H9 (cell line): ENCODE results near the gene ADAMTS2. TPM values are rescaled to one million over a fixed set of nuclear protein-coding genes. Genes with fewer than 3 reads are reported as not detected.
A peak's percentile ranks its signal among the peaks of the same experiment; 100 is the strongest.

Source experiments
- DNase-seq: peaks from one replicate; pipeline ENCODE4 v3.0.0-alpha.2; 2017
- H2AFZ ChIP-seq: one replicate; pipeline ENCODE4 v1.6.1; 2013; ENCODE audit warnings: mild to moderate bottlenecking, low read length, control low read depth, moderate library complexity
- H2AK5ac ChIP-seq: 2 replicates; pipeline ENCODE4 v1.6.1; 2013; ENCODE audit warnings: low read length, control low read depth, mixed read lengths; ENCODE audit not compliant: insufficient read length
- H2BK120ac ChIP-seq: one replicate; pipeline ENCODE4 v1.6.1; 2013; ENCODE audit warnings: low read depth, mild to moderate bottlenecking, low read length, control low read depth, inconsistent platforms; ENCODE audit not compliant: poor library complexity, severe bottlenecking
- H2BK12ac ChIP-seq: 2 replicates; pipeline ENCODE4 v1.6.1; 2013; ENCODE audit warnings: low read length, control low read depth, mixed read lengths, low read depth; ENCODE audit not compliant: insufficient read length
- H2BK15ac ChIP-seq: 2 replicates; pipeline ENCODE4 v1.6.1; 2013; ENCODE audit warnings: low read depth, low read length, control low read depth
- H2BK20ac ChIP-seq: one replicate; pipeline ENCODE4 v1.6.1; 2013; ENCODE audit warnings: low read depth, mild to moderate bottlenecking, low read length, control low read depth, inconsistent platforms; ENCODE audit not compliant: poor library complexity, severe bottlenecking
- H2BK5ac ChIP-seq: 2 replicates; pipeline ENCODE4 v1.6.1; 2013; ENCODE audit warnings: low read length, control low read depth, mixed read lengths; ENCODE audit not compliant: insufficient read length
- H3K14ac ChIP-seq: 2 replicates; pipeline ENCODE4 v1.6.1; 2013; ENCODE audit warnings: low read length, control low read depth; ENCODE audit not compliant: insufficient read depth
- H3K18ac ChIP-seq: 2 replicates; pipeline ENCODE4 v1.6.1; 2013; ENCODE audit warnings: low read depth, mild to moderate bottlenecking, mixed read lengths, low read length, control low read depth; ENCODE audit not compliant: insufficient read length
- H3K23ac ChIP-seq: 2 replicates; pipeline ENCODE4 v1.6.1; 2013; ENCODE audit warnings: low read length, control low read depth, mixed read lengths, low read depth; ENCODE audit not compliant: insufficient read length
- H3K23me2 ChIP-seq: 2 replicates; pipeline ENCODE4 v1.6.1; 2013; ENCODE audit warnings: low read depth, mild to moderate bottlenecking, mixed read lengths, low read length, control low read depth; ENCODE audit not compliant: insufficient read length, poor library complexity, severe bottlenecking
- H3K27ac ChIP-seq: 2 replicates; pipeline ENCODE4 v1.5.1; 2013; ENCODE audit warnings: low read length, control low read depth, mixed read lengths, low read depth; ENCODE audit not compliant: insufficient read length
- H3K27me3 ChIP-seq: 2 replicates; pipeline ENCODE4 v1.6.1; 2013; ENCODE audit warnings: low read length, control low read depth, inconsistent platforms; ENCODE audit not compliant: insufficient read depth
- H3K4ac ChIP-seq: 2 replicates; pipeline ENCODE4 v1.6.1; 2013; ENCODE audit warnings: low read depth, mild to moderate bottlenecking, control low read depth, inconsistent platforms, low read length, moderate library complexity
- H3K4me1 ChIP-seq: 2 replicates; pipeline ENCODE4 v1.6.1; 2013; ENCODE audit warnings: low read length, control low read depth, inconsistent platforms; ENCODE audit not compliant: insufficient read depth
- H3K4me2 ChIP-seq: 2 replicates; pipeline ENCODE4 v1.6.1; 2013; ENCODE audit warnings: low read length, control low read depth, mixed read lengths; ENCODE audit not compliant: insufficient read length, insufficient read depth
- H3K56ac ChIP-seq: 2 replicates; pipeline ENCODE4 v1.6.1; 2013; ENCODE audit warnings: low read depth, mild to moderate bottlenecking, mixed read lengths, low read length, control low read depth; ENCODE audit not compliant: insufficient read length
- H3K79me1 ChIP-seq: 2 replicates; pipeline ENCODE4 v1.6.1; 2013; ENCODE audit warnings: low read depth, mild to moderate bottlenecking, moderate library complexity, low read length, control low read depth, inconsistent platforms; ENCODE audit not compliant: insufficient read depth, poor library complexity, severe bottlenecking
- H3K79me2 ChIP-seq: 2 replicates; pipeline ENCODE4 v1.6.1; 2013; ENCODE audit warnings: low read length, control low read depth, inconsistent platforms; ENCODE audit not compliant: insufficient read depth
- H3K9ac ChIP-seq: 2 replicates; pipeline ENCODE4 v1.6.1; 2013; ENCODE audit warnings: low read length, control low read depth, mixed read lengths; ENCODE audit not compliant: insufficient read length; ENCODE audit errors: extremely low read depth
- H3K9me3 ChIP-seq: one replicate; pipeline ENCODE4 v1.6.1; 2013; ENCODE audit warnings: low read depth, low read length, inconsistent platforms; ENCODE audit not compliant: control insufficient read depth
- H3T11ph ChIP-seq: one replicate; pipeline ENCODE4 v1.6.1; 2013; ENCODE audit warnings: mild to moderate bottlenecking, low read length, control low read depth, inconsistent platforms
- H4K20me1 ChIP-seq: one replicate; pipeline ENCODE4 v1.6.1; 2013; ENCODE audit not compliant: control insufficient read depth, insufficient read length, insufficient read depth
- H4K5ac ChIP-seq: 2 replicates; pipeline ENCODE4 v1.6.1; 2013; ENCODE audit warnings: low read depth, mild to moderate bottlenecking, mixed read lengths, low read length, control low read depth; ENCODE audit not compliant: insufficient read length
- H4K8ac ChIP-seq: replicated peaks from 2 replicates; pipeline ENCODE4 v1.6.1; 2013; ENCODE audit warnings: low read length, control low read depth, mixed read lengths, low read depth; ENCODE audit not compliant: insufficient read length
- H4K91ac ChIP-seq: 2 replicates; pipeline ENCODE4 v1.6.1; 2013; ENCODE audit warnings: low read depth, mild to moderate bottlenecking, moderate library complexity, mixed read lengths, low read length, control low read depth; ENCODE audit not compliant: insufficient read length
- H3K27ac Mint-ChIP-seq, 3 experiments: 2 replicates in 2 of 3; 3 replicates in 1 of 3; pipeline ENCODE4 v1.8.0; 2020 to 2021; ENCODE audit warnings: mixed read lengths in 3 of 3, mild to moderate bottlenecking in 1 of 3, moderate library complexity in 1 of 3
- H3K27me3 Mint-ChIP-seq: 2 replicates; pipeline ENCODE4 v1.8.0; 2021; ENCODE audit warnings: low read depth, mild to moderate bottlenecking, moderate library complexity, mixed read lengths
- H3K36me3 Mint-ChIP-seq, 3 experiments: 2 replicates in 2 of 3; 3 replicates in 1 of 3; pipeline ENCODE4 v1.8.0; 2020 to 2021; ENCODE audit warnings: low read depth in 3 of 3, mixed read lengths in 3 of 3; ENCODE audit not compliant: insufficient read depth in 1 of 3
- H3K4me1 Mint-ChIP-seq, 2 experiments: 2 replicates each; pipeline ENCODE4 v1.8.0; 2020; ENCODE audit warnings: mixed read lengths in 2 of 2
- H3K4me3 Mint-ChIP-seq, 2 experiments: 2 replicates in 1 of 2; 3 replicates in 1 of 2; pipeline ENCODE4 v1.8.0; 2020 to 2021; ENCODE audit warnings: mild to moderate bottlenecking in 2 of 2, mixed read lengths in 2 of 2, moderate library complexity in 1 of 2
- H3K9me3 Mint-ChIP-seq, 2 experiments: 2 replicates in 1 of 2; 3 replicates in 1 of 2; pipeline ENCODE4 v1.8.0; 2020; ENCODE audit warnings: mild to moderate bottlenecking in 2 of 2, mixed read lengths in 2 of 2, moderate library complexity in 1 of 2
- CTCF ChIP-seq: fragments of 200-600 bp; sonication (generic); conservative IDR thresholded peaks from 3 replicates; pipeline ENCODE4 v1.8.0; 2021; ENCODE audit warnings: antibody characterized with exemption, mild to moderate bottlenecking
- WGBS: extraction: QIAGEN DNeasy Blood & Tissue Kit; methylation state at CpG from one replicate; pipeline ENCODE4 v1.1.7; 2013; ENCODE audit warnings: missing lambda C conversion rate, low lambda C conversion rate, mixed read lengths; ENCODE audit not compliant: insufficient read length; ENCODE audit errors: extremely low coverage; 5-methylcytosine and 5-hydroxymethylcytosine counted together
- total RNA-seq: library from RNA; stranded (reverse); gene quantifications from 2 replicates; pipeline ENCODE4 v1.2.1, GENCODE V29; 2021

Gene ADAMTS2
- total RNA-seq, 1 experiment from 2014 or later, result 5.4 TPM

- Mint-ChIP-seq H3K27me3 (peaks cover 2% of the 10 kb centered on the region; the same call in 1 of the 2 replicates), H3K36me3 (0 out of 7 replicates have a peak, but pooled peaks cover 0 to 8% (median 2%) of the 10 kb centered on the region in 3 experiments), H3K4me1 (0 out of 4 replicates have a peak, but pooled peaks cover 0 to 5% of the 10 kb centered on the region in 2 experiments), H3K27ac (peak overlapping the region in 1 of 3 experiments; percentile 40; a peak in 2 of 7 replicates), H3K4me3 (no peak overlapping the region), H3K9me3 (peaks cover 14 to 15% of the 10 kb centered on the region in 2 experiments; a peak in 4 of 5 replicates)
- Histone ChIP-seq H3K14ac (no peak overlapping the region), H4K91ac (no peak overlapping the region), H3K79me2 (no peaks in the 10 kb centered on the region), H3K27ac (no peak overlapping the region), H2BK15ac (no peak overlapping the region), H3K4me1 (no peaks in the 10 kb centered on the region), H3K23ac (no peak overlapping the region), H2BK120ac (no peak overlapping the region), H3K9ac (no peak overlapping the region), H3K18ac (no peak overlapping the region), H4K20me1 (no peaks in the 10 kb centered on the region), H3K23me2 (no peaks in the 10 kb centered on the region), H2BK12ac (no peak overlapping the region), H3T11ph (no peak overlapping the region), H3K27me3 (no peaks in the 10 kb centered on the region), H3K79me1 (no peaks in the 10 kb centered on the region), H3K56ac (no peak overlapping the region), H3K4me2 (no peak overlapping the region), H4K5ac (no peak overlapping the region), H3K9me3 (no peaks in the 10 kb centered on the region), H2AFZ (no peak overlapping the region), H3K4ac (no peak overlapping the region), H2BK5ac (no peak overlapping the region), H4K8ac (no peak overlapping the region), H2BK20ac (no peak overlapping the region), H2AK5ac (no peak overlapping the region)
- no peak for TF ChIP-seq CTCF
- no CpG with 5 or more reads among the region's 16 CpGs for WGBS
- DNase-seq, result no peak
These were observed 47.6 kb downstream of the ADAMTS2 start for GRCh38 chr5:179297486-179298180.
